GM19328 (cell line): ENCODE results near the gene AHCTF1.
A peak's percentile ranks its signal among the peaks of the same experiment; 100 is the strongest.
"Not testable (repeated sequence)": the region's sequence is repeated elsewhere in the genome, so short reads cannot be mapped to it uniquely, and the experiment has no call there.

Experiments
- ATAC-seq: cut with Tn5 transposase; IDR thresholded peaks from one replicate; pipeline ENCODE4 v1.9.1; 2021; ENCODE audit warnings: mild to moderate bottlenecking, moderate library complexity; ENCODE audit not compliant: unreplicated experiment

AHCTF1 gene

DNA sequence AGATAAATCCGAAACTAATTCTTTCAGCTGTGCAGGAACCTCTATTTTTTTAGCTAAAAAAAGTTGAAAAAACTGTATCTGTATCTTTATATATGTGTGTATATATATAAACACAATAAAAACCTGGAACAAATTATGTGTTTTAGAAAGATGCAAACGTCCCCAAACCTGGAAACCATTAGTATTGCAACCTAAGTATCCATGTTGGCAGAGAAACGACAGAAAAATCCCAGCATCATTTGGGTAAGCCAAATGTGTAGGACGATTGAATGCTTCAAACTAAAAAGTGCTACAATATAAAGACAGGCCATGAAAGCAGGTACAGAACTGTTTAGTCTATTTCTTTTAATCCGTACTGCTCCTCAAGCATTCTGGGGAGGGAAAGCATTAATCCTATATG, 87.9 kb downstream of the AHCTF1 start:
- ATAC-seq = no peak

DNA sequence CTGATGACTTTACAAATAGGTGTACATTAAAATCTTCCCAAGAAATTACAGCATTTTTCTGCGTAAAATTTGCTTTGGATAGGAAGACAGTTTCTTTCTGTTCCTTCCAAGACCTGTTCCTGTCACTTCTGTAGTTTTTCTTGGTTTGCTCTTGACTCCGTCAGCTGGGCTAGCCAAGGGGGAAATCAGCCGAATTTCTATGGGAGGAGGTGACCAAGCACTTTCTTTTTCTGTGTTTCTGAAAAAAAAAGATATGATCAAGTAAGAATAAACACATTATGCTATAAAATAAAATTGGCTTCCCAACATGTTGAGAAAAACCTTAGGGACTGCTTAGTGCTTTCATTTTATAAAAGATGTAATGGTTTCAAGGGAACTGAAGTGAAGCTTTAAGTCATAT, 91.0 kb downstream of the AHCTF1 start:
- ATAC-seq = not testable (repeated sequence)

DNA sequence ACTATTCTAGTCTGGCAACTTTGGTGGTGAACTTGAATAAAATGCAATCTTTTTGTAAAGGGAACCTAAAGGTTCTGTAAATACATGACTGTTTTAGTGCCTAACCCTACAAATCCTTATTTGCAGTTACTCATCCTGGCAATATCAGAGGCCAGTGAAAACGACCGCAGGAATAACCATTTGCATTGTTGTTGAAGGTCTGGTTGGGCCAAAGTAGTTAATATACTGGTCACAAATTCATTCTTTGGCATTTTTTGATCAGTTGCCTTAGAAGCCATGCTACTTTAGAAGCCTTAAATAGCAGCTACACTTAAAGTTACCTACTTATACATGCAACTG, 93.7 kb downstream of the AHCTF1 start:
- no peak for ATAC-seq

DNA sequence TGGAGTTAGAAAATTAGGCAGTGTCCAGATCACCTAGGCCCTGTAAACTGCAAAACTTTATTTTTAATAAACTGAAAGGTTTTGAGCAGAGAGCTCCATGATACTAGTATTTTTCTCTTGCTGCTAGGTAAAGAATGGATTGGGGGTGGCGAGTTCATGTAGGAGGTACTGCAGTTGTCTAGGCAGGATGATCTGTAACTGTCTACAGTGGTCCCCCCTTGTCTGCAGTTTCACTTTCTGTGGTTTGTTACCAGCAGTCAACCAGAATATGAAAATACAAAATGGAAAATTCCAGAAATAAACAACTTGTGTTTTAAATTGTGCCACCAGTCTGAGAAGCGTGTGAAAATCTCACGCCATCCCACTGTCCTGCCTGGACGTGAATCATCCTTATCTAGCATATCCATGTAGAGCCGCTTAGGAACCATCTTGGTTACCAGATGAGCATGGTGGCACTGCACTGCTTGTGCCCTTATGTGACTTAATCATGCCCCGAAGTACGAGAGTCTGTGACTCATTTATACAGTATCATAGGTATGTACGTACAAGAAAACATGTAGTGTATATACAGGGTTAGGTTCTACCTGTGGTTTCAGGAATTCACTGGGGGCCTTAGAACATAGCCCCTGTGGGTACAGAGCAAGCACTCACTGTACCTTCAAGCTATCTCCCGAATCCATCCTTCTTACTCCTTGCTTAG, 94.2 kb downstream of the AHCTF1 start:
- peak; percentile 74 for ATAC-seq

DNA sequence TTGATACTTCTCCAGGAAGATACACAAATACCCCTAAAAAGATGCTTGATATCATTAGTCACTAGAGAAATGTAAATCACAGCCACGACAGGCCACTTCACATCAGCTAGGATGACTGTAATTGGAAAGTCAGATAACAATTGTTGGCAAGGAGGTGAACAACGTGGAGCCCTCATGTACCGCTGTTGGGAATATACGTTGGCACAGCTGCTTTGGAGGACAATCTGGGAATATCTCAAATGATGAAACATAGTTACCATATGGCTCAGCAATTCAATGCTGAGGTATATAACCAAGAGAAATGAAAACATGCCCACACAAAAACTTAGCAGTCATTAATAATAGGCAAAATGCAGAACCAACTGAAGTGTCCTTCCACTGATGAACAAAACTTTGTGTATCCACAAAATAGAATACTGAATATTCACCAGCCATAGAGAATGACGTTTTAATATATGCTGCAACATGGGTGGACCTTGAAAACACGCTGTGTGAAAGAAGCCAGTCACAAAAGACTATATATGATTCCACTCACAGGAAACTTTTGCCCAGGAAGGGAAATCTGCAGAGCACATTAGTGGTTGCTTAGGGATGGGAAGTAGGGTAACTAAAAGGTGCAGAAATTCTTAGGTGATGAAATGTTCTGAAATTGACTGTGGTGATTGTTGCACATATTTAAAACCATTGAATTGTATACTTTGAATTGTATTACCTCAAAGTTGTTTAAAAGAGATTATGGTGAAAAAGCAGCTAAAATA, 95.4 kb downstream of the AHCTF1 start:
- no peak for ATAC-seq

DNA sequence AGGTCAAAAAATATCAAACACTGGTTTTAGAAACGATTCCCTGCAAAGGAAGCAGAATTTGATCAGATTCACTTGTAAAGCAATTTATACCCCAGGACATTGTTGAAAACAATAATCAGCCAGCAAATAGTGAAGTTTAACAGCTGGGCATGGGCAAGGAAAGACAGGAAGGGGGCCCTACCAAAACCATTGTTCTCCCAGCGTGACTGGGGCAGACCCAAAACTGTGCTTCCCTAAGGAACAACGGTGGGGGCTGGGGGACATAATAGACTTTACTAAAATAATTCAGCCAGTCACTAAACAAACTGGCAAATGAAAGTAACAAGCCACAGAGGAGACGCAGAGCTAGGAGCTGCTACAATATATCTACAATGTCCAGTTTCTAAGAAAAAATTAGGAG, 100.2 kb downstream of the AHCTF1 start:
- no peak for ATAC-seq

DNA sequence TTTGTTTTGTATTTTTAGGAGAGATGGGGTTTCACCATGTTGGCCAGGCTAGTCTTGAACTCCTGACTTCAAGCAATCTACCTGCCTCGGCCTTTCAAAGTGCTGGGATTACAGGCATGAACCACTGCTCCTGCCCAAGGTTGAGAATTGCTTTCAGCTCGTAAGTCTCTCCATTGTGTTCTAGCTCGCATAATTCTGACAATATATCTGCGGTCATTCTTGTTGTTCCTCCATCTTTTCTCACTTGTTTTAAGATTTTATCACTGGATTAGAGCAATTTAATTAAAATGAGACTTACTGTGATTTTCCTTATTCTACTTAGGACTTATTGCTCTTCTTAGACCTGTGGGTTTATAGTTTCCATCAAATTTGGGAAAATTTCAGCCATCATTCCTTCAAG, 102.9 kb downstream of the AHCTF1 start:
- ATAC-seq = no peak

DNA sequence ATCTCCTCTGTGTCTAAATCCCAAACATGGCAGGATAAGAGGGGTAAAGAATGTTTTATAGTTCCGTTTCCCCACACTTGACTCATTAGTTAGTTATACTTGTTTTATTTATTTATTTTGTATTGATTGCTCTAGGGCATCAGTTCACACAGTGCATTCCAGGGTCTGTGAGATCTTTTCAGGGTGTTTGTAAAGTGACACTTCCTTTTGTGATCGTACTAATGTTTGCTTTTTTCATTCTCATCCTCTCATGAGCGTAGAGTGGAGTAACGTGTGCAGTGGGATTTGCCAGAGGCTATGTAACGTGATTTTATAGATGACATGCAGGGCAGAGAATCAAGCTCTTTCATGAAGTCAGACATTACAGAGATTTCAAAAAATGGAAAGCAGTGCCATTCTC, 104.4 kb downstream of the AHCTF1 start:
- ATAC-seq = no peak

DNA sequence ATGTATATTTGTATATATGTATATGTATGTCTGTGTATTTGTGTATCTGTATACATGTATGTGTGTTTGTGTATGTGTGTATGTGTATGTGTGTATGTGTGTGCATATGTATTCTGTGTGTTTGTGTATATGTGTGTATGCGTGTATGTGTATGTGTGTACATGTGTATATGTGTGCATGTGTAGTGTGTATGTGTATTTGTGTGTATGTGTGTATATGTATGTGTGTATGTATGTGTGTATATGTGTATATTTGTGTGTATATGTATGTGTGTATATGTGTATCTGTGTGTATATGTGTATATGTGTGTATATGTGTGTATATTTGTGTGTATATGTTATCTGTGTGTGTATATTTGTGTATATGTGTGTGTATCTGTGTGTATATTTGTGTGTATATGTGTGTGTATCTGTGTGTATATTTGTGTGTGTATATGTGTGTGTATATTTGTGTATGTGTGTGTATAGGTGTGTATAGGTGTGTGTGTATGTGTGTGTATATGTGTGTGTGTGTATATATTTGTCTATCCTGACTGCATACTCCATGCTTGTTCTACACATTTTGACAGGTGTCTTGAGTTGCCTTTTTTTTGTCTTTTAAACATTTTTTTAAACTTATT, 106.1 kb downstream of the AHCTF1 start:
- ATAC-seq = no peak

DNA sequence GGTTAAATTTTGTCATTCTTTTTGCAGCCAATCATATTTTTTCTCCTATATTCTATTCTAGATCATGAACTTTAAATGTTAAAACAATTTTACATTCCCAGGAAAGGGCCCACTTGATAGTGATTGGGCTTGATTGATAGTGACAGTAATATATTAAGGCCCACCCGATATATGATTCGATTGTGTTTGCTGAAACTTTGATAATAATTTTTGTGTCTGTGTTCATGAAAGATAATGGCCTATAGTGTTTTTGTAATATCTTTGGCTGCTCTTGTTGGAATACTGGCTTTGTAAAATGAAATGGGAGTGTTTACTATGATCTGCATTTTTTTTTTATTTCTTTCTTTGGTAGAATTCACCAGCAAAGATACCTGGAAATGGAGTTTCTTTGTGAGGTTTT, 107.2 kb downstream of the AHCTF1 start:
- ATAC-seq = no peak

DNA sequence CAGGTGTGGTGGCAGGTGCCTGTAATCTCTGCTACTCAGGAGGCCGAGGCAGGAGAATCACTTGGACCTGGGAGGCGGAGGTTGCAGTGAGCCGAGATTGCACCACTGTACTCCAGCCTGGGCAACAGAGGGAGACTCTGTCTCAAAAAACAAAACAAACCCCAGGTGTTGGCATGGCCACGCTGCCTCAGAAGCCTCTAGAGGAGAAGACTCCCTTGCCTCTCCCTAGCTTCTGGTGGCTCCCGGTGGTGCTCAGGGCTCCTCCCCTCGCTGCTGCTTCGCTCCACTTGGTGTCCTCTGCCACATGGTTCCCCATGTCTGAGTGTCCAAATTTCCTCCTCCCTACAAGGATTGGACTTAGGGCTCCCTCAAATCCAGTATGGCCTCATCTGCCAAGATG, 109.6 kb downstream of the AHCTF1 start:
- not testable (repeated sequence) for ATAC-seq

DNA sequence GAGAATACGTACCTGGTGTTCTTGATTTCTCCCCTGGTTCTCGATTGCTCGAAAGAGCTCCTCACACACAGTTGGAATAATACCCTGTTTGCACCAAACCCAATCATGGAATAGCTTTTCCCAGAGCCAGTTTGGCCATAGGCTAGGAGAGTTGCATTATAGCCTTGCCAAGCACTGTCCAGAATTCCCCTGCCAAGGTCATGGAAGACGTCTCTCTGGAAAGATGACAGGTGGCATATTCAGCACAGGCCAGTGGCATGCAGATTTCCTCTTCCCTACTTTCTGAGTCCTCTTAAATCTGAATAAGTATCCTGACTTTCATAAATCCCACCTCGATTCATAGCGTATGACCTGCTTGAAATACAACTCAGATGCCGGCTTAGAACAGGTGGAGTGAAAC, 111.1 kb downstream of the AHCTF1 start:
- no peak for ATAC-seq

DNA sequence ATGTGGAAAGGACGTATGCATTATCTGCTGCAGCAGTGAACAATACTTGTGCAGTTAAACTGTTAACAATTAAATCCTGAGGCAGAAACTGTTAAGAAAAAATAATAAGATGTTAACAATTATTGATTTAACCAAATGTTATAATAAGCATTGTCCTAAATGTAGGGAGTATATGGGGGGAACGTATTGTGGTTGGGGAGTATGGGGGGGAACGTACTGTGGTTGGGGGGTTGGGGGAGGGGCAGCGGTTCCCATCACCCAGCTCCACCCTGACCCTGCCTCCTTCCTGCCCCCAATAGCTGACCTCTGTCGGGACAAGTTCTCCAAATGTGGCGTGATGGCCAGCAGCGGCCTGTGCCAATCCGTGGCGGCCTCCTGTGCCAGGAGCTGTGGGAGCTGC, 114.0 kb downstream of the AHCTF1 start:
- ATAC-seq = not testable (repeated sequence)

DNA sequence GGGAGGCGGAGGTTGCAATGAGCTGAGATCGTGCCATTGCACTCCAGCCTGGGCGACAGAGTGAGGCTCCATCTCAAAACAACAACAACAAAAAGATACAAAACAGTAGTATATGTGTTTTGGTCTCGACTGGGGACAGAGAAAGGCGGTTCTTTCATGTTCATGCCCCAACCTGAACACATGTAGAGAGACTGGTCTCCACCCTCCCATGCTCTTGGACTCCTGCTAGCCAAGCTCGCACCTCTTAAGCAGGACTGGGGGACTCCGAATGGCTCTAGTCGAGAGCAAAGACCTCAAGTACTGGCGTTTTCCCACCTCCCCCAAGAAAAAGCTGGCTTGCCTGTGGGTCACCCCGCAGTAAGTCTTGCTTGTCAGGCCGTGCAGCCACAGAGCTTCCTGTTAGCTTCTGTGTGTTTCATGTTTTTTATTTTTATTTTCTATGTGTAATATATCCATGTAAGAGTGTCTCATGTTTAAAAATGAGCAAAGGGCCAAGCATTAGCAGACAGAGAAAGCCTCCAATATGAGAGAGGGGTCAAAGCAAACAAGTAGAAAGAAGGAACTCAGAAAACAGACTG, 116.0 kb downstream of the AHCTF1 start:
- no peak for ATAC-seq

DNA sequence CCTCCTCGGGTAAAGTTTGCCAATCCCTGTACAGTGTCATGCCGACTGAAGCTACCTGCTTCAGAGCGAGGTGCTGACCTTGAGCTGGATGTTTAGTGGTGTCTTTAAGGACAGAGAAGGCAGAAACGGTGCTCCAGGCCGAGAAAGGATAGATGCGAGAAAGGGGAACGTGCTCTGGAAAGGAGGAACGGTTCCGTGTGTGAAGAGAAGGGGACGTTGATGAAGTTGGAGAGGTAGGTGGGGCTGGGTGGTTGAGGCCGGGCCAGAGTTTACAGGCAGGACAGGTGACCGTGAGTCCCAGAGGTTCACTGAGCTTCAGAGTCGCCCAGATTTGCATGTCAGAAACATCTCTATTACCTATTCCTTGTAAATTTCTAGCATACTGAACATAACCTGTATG, 116.9 kb downstream of the AHCTF1 start:
- no peak for ATAC-seq

DNA sequence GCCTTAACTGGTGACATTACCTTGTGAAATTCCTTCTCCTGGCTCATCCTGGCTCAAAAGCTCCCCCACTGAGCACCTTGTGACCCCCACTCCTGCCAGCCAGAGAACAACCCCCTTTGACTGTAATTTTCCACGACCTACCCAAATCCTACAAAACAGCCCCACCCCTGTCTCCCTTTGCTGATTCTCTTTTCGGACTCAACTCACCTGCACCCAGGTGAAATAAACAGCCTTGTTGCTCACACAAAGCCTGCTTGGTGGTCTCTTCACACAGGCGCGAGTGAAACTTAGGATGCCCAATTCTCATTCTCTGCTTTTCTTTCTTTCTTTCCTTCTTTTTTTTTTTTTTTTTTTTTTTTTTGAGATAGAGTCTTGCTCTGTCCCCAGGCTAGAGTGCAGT, 118.4 kb downstream of the AHCTF1 start:
- not testable (repeated sequence) for ATAC-seq

DNA sequence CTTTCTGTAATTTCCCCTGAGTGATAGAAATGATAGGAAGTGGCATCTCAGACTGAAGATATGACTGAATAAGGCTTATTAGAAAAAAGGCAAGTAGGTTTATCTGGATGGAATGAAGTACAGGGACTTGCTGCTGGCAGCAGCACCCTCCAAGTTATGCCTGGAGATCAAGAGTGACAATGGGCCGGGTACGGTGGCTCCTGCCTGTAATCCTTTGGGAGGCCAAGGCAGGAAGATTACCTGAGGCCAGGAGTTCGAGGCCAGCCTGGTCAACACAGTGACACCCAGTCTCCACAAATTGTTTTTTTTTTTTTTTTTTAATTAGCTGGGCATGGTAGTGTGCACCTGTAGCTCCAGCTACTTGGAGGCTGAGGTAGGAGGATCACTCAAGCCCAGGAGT, 119.8 kb downstream of the AHCTF1 start:
- ATAC-seq = no peak

DNA sequence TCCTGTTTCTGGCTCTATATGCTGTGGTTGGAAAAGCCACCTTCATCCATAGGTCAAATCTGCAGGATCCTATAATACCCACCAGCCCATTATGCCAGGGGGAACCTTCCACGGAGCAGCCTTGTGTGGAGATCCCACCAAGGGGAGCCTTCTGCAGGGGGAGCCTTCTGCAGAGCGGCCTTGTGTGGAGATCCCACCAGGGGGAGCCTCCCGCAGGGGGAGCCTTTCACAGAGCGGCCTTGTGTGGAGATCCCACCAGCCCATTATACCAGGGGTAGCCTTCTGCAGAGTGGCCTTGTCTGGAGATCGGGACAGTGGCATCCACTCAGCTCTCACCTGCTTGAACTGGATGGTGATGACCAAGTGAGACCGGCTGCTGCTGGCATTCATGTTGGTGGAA, 122.3 kb downstream of the AHCTF1 start:
- no peak for ATAC-seq

DNA sequence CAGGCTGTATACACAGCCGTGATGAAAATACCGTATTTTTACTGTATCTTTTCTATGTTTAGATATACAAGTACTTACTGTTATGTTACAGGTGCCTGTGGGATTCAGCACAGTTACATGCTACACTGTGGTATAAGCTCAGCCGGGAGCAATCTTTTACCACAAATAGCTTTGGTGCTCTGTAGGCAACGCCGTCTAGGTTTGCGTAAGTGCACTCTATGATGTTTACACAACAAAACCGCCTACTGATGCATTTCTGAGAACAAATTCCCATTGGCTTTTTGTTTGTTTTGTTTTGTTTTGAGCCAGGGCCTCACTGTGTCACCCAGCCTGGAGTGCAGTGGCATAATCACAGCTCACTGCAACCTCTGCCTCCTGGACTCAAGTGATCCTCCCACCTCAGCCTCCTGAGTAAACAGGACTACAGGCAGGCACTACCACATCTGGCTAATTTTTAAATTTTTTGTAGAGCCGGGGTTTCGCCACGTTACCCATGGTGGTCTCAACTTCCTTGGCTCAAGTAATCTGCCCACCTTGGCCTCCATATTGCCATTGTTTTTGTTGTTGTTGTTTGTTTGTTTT, 126.5 kb downstream of the AHCTF1 start:
- ATAC-seq = no peak

DNA sequence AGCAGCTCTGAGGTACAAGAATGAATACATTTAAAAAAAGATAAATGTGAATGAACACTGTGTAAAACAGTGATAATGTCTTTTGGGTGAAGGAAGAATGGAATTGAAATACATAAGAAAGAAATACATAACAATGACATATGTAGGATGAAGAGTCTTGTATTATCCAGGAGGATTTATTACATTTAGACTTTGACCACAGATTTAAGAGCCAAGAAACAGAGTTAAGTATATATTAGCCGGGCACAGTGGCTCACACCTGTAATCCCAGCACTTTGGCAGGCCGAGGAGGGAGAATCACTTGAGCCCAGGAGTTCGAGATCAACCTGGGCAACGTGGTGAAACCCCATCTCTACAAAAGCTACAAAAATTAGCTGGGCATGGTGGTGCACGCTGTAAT, 127.9 kb downstream of the AHCTF1 start:
- no peak for ATAC-seq

DNA sequence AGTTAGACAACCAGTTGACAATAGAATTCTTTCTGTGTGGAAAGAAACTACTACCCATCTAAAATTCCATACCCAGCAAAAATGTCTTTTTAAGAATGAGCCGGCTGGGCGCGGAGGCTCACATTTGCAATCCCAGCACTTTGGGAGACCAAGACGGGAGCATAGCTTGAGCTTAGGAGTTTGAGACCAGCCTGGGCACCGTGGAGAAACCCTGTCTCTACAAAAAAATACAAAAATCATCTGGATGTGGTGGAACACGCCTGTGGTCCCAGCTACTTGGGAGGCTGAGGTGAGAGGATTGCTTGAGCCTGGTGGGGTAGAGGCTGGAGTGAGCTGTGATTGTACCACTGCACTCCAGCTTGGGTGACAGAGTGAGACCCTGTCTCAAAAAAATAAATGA, 128.4 kb downstream of the AHCTF1 start:
- no peak for ATAC-seq
